Measurements from ENCODE around the gene RAB11FIP3. TPM values are rescaled to one million over a fixed set of nuclear protein-coding genes. Genes with fewer than 3 reads are reported as not detected.
A peak's percentile ranks its signal among the peaks of the same experiment; 100 is the strongest.

RAB11FIP3 gene
- total and polyA plus RNA-seq, 9 of the 15 experiments (the other 6 are each of a cell fraction or from before 2014, with no cell fraction given), result 0.46 to 13.1 (median 4.3) TPM

GRCh38 chr16:526181-527014, 100.9 kb downstream of the RAB11FIP3 start (continued):
- TF ChIP-seq, protein P1, sequence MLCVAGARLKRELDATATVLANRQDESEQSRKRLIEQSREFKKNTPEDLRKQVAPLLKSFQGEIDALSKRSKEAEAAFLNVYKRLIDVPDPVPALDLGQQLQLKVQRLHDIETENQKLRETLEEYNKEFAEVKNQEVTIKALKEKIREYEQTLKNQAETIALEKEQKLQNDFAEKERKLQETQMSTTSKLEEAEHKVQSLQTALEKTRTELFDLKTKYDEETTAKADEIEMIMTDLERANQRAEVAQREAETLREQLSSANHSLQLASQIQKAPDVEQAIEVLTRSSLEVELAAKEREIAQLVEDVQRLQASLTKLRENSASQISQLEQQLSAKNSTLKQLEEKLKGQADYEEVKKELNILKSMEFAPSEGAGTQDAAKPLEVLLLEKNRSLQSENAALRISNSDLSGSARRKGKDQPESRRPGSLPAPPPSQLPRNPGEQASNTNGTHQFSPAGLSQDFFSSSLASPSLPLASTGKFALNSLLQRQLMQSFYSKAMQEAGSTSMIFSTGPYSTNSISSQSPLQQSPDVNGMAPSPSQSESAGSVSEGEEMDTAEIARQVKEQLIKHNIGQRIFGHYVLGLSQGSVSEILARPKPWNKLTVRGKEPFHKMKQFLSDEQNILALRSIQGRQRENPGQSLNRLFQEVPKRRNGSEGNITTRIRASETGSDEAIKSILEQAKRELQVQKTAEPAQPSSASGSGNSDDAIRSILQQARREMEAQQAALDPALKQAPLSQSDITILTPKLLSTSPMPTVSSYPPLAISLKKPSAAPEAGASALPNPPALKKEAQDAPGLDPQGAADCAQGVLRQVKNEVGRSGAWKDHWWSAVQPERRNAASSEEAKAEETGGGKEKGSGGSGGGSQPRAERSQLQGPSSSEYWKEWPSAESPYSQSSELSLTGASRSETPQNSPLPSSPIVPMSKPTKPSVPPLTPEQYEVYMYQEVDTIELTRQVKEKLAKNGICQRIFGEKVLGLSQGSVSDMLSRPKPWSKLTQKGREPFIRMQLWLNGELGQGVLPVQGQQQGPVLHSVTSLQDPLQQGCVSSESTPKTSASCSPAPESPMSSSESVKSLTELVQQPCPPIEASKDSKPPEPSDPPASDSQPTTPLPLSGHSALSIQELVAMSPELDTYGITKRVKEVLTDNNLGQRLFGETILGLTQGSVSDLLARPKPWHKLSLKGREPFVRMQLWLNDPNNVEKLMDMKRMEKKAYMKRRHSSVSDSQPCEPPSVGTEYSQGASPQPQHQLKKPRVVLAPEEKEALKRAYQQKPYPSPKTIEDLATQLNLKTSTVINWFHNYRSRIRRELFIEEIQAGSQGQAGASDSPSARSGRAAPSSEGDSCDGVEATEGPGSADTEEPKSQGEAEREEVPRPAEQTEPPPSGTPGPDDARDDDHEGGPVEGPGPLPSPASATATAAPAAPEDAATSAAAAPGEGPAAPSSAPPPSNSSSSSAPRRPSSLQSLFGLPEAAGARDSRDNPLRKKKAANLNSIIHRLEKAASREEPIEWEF (CRISPR knock-in tag; IDR thresholded peaks at IDR 0.05), result no peak
- TF ChIP-seq ETV5 (CRISPR knock-in tag; IDR thresholded peaks at IDR 0.05; ENCODE audit: low read depth) (no peak), NFATC3 (IDR thresholded peaks at IDR 0.05) (no peak), COPS2 (conservative IDR thresholded peaks at IDR 0.05) (no peak), EWSR1 (IDR thresholded peaks at IDR 0.05; ENCODE audit: borderline replicate concordance, low read depth, partially characterized antibody) (no peak), SNIP1 (IDR thresholded peaks at IDR 0.05; ENCODE audit: low read depth) (no peak), E2F5 (CRISPR knock-in tag; IDR thresholded peaks at IDR 0.05) (no peak), MEF2A (IDR thresholded peaks at IDR 0.05; ENCODE audit: control insufficient read depth, low read depth, low read length) (no peak), CBX5 (IDR thresholded peaks at IDR 0.05; ENCODE audit: borderline replicate concordance, low read depth) (no peak), ATF7 (IDR thresholded peaks at IDR 0.05) (no peak), TAF1 (IDR thresholded peaks at IDR 0.05; ENCODE audit: control insufficient read depth, extremely low read depth, insufficient read depth, low read length, severe bottlenecking) (peak; percentile 18)
- TF ChIP-seq, protein P2, sequence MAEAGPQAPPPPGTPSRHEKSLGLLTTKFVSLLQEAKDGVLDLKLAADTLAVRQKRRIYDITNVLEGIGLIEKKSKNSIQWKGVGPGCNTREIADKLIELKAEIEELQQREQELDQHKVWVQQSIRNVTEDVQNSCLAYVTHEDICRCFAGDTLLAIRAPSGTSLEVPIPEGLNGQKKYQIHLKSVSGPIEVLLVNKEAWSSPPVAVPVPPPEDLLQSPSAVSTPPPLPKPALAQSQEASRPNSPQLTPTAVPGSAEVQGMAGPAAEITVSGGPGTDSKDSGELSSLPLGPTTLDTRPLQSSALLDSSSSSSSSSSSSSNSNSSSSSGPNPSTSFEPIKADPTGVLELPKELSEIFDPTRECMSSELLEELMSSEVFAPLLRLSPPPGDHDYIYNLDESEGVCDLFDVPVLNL (CRISPR knock-in tag; IDR thresholded peaks at IDR 0.05; ENCODE audit: low read depth), result no peak
- TF ChIP-seq, protein P3, sequence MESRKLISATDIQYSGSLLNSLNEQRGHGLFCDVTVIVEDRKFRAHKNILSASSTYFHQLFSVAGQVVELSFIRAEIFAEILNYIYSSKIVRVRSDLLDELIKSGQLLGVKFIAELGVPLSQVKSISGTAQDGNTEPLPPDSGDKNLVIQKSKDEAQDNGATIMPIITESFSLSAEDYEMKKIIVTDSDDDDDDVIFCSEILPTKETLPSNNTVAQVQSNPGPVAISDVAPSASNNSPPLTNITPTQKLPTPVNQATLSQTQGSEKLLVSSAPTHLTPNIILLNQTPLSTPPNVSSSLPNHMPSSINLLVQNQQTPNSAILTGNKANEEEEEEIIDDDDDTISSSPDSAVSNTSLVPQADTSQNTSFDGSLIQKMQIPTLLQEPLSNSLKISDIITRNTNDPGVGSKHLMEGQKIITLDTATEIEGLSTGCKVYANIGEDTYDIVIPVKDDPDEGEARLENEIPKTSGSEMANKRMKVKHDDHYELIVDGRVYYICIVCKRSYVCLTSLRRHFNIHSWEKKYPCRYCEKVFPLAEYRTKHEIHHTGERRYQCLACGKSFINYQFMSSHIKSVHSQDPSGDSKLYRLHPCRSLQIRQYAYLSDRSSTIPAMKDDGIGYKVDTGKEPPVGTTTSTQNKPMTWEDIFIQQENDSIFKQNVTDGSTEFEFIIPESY (CRISPR knock-in tag; IDR thresholded peaks at IDR 0.05), result no peak
- TF ChIP-seq, protein P4, sequence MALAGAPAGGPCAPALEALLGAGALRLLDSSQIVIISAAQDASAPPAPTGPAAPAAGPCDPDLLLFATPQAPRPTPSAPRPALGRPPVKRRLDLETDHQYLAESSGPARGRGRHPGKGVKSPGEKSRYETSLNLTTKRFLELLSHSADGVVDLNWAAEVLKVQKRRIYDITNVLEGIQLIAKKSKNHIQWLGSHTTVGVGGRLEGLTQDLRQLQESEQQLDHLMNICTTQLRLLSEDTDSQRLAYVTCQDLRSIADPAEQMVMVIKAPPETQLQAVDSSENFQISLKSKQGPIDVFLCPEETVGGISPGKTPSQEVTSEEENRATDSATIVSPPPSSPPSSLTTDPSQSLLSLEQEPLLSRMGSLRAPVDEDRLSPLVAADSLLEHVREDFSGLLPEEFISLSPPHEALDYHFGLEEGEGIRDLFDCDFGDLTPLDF (CRISPR knock-in tag; IDR thresholded peaks at IDR 0.05), result no peak

Data from K562 (cell line).